K562 (cell line): ENCODE data around the gene POLD2. TPM values are rescaled to one million over a fixed set of nuclear protein-coding genes. Genes with fewer than 3 reads are reported as not detected.

Source experiments
- ARHGAP35 ChIP-seq: fragments of 450-650 bp; IDR thresholded peaks from 2 replicates; pipeline ENCODE4 v1.6.1; 2018; ENCODE audit not compliant: partially characterized antibody
- IFI16 ChIP-seq: fragments of 250-450 bp; sonication (Bioruptor Pico); IDR thresholded peaks from 2 replicates; pipeline ENCODE4 v2.1.2; 2022; ENCODE audit warnings: mild to moderate bottlenecking, inconsistent platforms
- NFE2L1 ChIP-seq: fragments of 450-650 bp; IDR thresholded peaks from 2 replicates; pipeline ENCODE4 v1.6.1; 2016; ENCODE audit warnings: missing genetic modification characterization, low read depth, mild to moderate bottlenecking, missing compliant biosample characterization, moderate library complexity, borderline replicate concordance
- NFXL1 ChIP-seq: fragments of 450-650 bp; formaldehyde crosslinking; IDR thresholded peaks from 2 replicates; pipeline ENCODE4 v1.4.0; 2021; ENCODE audit warnings: mild to moderate bottlenecking
- PHF21A ChIP-seq: fragments of 450-650 bp; IDR thresholded peaks from 2 replicates; pipeline ENCODE4 v1.6.1; 2017; ENCODE audit warnings: low read depth, borderline replicate concordance
- RBM39 ChIP-seq: fragments of 200-400 bp; formaldehyde crosslinking; optimal IDR thresholded peaks from 2 replicates; pipeline ENCODE3; 2018; ENCODE audit warnings: low read depth, low read length
- SREBF1 ChIP-seq: fragments of 150-350 bp; IDR thresholded peaks from 2 replicates; pipeline ENCODE4 v1.6.1; 2014; ENCODE audit warnings: antibody characterized with exemption, low read depth, low read length, borderline replicate concordance
- ZNF253 ChIP-seq: fragments of 250-450 bp; sonication (Bioruptor Pico); conservative IDR thresholded peaks from 2 replicates; pipeline ENCODE4 v1.6.1; 2021; ENCODE audit warnings: mild to moderate bottlenecking
- ZNF717 ChIP-seq: fragments of 250-450 bp; sonication (Bioruptor Pico); IDR thresholded peaks from 2 replicates; pipeline ENCODE4 v1.5.0; 2021
- ZSCAN29 ChIP-seq: fragments of 450-650 bp; IDR thresholded peaks from 2 replicates; pipeline ENCODE4 v1.6.1; 2017
- polyA plus RNA-seq, 8 experiments: library from polyadenylated mRNA; depleted of rRNA in 4 of 8; stranded (reverse) in 5 of 8; unstranded in 3 of 8; fragments of >200 nt; fragmentation: Nextera tagmentation in 2 of 8; fragmentation: Illumina TruSeq in 1 of 8; extraction: Ambion mirVana in 2 of 8; extraction: Trizol in 1 of 8; gene quantifications; 2 replicates each; pipeline versions ENCODE4 v1.2.1 to v1.2.3, GENCODE V29; 2011 to 2014; ENCODE audit warnings: inconsistent platforms in 1 of 8, missing spikeins in 1 of 8
- total RNA-seq, 7 experiments: library from RNA; depleted of rRNA in 6 of 7; stranded (reverse); fragments of >200 nt in 6 of 7; fragmentation: Illumina TruSeq in 2 of 7; extraction: Trizol in 2 of 7; gene quantifications; 2 replicates each; pipeline versions ENCODE4 v1.2.1 to v1.2.3, GENCODE V29; 2011 to 2021; ENCODE audit warnings: low replicate concordance in 1 of 7
- TF ChIP-seq, protein P1 (sequence below): sonication (generic); formaldehyde crosslinking; IDR thresholded peaks from 2 replicates; pipeline ENCODE4 v1.8.0; 2022; ENCODE audit warnings: mild to moderate bottlenecking, missing genetic modification reagents, borderline replicate concordance
- TF ChIP-seq, protein P2 (sequence below): fragments of 250-450 bp; sonication (Bioruptor Pico); IDR thresholded peaks from 2 replicates; pipeline ENCODE4 v1.8.0; 2022; ENCODE audit warnings: moderate library complexity, mild to moderate bottlenecking, inconsistent platforms
- TF ChIP-seq, protein P3 (sequence below): fragments of 450-650 bp; IDR thresholded peaks from 2 replicates; pipeline ENCODE4 v1.6.1; 2017; ENCODE audit warnings: antibody characterized with exemption, mild to moderate bottlenecking
- TF ChIP-seq, protein P4 (sequence below): IDR thresholded peaks from 3 replicates; pipeline ENCODE4 v1.6.1; 2011; ENCODE audit warnings: borderline replicate concordance, mild to moderate bottlenecking; ENCODE audit not compliant: insufficient read length, insufficient read depth
- TF ChIP-seq, protein P5 (sequence below): IDR thresholded peaks from 3 replicates; pipeline ENCODE4 v1.6.1; 2011; ENCODE audit warnings: borderline replicate concordance, mild to moderate bottlenecking, moderate library complexity; ENCODE audit not compliant: insufficient read length; ENCODE audit errors: extremely low read depth

The POLD2 gene
- total and polyA plus RNA-seq, 9 of the 15 experiments (the other 6 are each of a cell fraction or from before 2014, with no cell fraction given), result 29.7 to 259 (median 225) TPM

DNA sequence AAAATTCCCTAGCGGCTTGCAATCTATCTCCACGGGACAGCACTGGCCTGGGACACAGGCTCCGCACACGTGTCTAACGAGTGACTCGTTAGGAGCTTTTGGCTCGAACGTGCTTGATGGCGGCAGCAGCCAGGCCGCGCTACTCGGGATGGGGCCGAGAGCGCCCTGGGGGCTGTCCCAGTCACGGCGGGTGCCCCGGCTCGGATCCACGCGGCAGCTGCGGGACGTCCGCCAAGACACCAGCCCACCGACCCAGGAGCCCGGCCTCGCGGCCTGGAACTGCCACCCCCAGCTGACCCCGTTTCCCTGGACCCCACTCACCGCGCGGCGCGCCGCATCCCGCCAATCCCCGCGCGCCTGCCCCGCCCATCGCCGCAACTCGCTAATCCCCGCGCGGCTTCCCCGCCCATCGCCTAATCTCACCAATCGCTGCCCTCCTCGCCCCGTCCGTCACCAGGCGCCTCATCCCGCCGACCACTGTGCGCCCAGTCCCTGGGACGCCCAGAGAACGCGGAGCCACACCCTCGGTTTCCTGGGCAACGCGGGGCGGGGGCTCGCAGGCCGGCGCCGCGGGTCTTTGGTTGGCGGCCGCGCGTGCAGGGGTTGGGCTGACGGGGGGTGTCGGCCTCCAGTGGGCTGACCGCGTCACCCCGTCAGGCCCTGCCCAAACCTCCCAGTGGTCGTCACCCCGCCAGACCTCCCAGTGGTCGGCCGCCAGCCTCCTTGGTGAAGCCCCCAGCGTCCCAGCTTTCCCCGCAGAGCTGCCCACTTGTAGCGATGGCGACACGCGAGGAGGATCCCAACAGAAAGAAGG, at the start of gene POLD2 (continued):
- TF ChIP-seq, protein P1, sequence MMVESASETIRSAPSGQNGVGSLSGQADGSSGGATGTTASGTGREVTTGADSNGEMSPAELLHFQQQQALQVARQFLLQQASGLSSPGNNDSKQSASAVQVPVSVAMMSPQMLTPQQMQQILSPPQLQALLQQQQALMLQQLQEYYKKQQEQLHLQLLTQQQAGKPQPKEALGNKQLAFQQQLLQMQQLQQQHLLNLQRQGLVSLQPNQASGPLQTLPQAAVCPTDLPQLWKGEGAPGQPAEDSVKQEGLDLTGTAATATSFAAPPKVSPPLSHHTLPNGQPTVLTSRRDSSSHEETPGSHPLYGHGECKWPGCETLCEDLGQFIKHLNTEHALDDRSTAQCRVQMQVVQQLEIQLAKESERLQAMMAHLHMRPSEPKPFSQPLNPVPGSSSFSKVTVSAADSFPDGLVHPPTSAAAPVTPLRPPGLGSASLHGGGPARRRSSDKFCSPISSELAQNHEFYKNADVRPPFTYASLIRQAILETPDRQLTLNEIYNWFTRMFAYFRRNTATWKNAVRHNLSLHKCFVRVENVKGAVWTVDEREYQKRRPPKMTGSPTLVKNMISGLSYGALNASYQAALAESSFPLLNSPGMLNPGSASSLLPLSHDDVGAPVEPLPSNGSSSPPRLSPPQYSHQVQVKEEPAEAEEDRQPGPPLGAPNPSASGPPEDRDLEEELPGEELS (CRISPR knock-in tag), result no peak
- TF ChIP-seq, protein P2, sequence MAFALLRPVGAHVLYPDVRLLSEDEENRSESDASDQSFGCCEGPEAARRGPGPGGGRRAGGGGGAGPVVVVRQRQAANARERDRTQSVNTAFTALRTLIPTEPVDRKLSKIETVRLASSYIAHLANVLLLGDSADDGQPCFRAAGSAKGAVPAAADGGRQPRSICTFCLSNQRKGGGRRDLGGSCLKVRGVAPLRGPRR, result no peak
- TF ChIP-seq, protein P3, sequence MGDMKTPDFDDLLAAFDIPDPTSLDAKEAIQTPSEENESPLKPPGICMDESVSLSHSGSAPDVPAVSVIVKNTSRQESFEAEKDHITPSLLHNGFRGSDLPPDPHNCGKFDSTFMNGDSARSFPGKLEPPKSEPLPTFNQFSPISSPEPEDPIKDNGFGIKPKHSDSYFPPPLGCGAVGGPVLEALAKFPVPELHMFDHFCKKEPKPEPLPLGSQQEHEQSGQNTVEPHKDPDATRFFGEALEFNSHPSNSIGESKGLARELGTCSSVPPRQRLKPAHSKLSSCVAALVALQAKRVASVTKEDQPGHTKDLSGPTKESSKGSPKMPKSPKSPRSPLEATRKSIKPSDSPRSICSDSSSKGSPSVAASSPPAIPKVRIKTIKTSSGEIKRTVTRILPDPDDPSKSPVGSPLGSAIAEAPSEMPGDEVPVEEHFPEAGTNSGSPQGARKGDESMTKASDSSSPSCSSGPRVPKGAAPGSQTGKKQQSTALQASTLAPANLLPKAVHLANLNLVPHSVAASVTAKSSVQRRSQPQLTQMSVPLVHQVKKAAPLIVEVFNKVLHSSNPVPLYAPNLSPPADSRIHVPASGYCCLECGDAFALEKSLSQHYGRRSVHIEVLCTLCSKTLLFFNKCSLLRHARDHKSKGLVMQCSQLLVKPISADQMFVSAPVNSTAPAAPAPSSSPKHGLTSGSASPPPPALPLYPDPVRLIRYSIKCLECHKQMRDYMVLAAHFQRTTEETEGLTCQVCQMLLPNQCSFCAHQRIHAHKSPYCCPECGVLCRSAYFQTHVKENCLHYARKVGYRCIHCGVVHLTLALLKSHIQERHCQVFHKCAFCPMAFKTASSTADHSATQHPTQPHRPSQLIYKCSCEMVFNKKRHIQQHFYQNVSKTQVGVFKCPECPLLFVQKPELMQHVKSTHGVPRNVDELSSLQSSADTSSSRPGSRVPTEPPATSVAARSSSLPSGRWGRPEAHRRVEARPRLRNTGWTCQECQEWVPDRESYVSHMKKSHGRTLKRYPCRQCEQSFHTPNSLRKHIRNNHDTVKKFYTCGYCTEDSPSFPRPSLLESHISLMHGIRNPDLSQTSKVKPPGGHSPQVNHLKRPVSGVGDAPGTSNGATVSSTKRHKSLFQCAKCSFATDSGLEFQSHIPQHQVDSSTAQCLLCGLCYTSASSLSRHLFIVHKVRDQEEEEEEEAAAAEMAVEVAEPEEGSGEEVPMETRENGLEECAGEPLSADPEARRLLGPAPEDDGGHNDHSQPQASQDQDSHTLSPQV, result no peak
- TF ChIP-seq IFI16 (CRISPR knock-in tag) (no peak), SREBF1 (0 out of 2 replicates have a peak, but pooled peaks have one; percentile 45), NFE2L1 (tag) (no peak), RBM39 (no peak), PHF21A (no peak), ZSCAN29 (no peak), ZNF253 (no peak), ZNF717 (CRISPR knock-in tag) (no peak), ARHGAP35 (no peak), NFXL1 (CRISPR knock-in tag) (no peak)
- TF ChIP-seq, protein P4, sequence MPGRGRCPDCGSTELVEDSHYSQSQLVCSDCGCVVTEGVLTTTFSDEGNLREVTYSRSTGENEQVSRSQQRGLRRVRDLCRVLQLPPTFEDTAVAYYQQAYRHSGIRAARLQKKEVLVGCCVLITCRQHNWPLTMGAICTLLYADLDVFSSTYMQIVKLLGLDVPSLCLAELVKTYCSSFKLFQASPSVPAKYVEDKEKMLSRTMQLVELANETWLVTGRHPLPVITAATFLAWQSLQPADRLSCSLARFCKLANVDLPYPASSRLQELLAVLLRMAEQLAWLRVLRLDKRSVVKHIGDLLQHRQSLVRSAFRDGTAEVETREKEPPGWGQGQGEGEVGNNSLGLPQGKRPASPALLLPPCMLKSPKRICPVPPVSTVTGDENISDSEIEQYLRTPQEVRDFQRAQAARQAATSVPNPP, result no peak
- TF ChIP-seq, protein P5, sequence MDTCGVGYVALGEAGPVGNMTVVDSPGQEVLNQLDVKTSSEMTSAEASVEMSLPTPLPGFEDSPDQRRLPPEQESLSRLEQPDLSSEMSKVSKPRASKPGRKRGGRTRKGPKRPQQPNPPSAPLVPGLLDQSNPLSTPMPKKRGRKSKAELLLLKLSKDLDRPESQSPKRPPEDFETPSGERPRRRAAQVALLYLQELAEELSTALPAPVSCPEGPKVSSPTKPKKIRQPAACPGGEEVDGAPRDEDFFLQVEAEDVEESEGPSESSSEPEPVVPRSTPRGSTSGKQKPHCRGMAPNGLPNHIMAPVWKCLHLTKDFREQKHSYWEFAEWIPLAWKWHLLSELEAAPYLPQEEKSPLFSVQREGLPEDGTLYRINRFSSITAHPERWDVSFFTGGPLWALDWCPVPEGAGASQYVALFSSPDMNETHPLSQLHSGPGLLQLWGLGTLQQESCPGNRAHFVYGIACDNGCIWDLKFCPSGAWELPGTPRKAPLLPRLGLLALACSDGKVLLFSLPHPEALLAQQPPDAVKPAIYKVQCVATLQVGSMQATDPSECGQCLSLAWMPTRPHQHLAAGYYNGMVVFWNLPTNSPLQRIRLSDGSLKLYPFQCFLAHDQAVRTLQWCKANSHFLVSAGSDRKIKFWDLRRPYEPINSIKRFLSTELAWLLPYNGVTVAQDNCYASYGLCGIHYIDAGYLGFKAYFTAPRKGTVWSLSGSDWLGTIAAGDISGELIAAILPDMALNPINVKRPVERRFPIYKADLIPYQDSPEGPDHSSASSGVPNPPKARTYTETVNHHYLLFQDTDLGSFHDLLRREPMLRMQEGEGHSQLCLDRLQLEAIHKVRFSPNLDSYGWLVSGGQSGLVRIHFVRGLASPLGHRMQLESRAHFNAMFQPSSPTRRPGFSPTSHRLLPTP, result no peak
